Right atrium auricular region (tissue), 2 donors: ENCODE measurements around the gene DDX53. TPM values are rescaled to one million over a fixed set of nuclear protein-coding genes. Genes with fewer than 3 reads are reported as not detected.

ENCODE experiments used
- DNase-seq: peaks from one replicate; pipeline ENCODE4 v3.0.0-alpha.2; 2019; ENCODE audit warnings: low spot score
- H3K27ac ChIP-seq, 2 donors: fragments of 200-600 bp; sonication (generic); 1 replicate in 1 of 2; 2 replicates in 1 of 2; pipeline ENCODE4 v1.5.1; 2016 to 2019
- H3K27me3 ChIP-seq, 2 donors: fragments of 200-600 bp; sonication (generic); one replicate each; pipeline versions ENCODE4 v1.5.1 to v1.6.0; 2017 to 2019
- H3K36me3 ChIP-seq: fragments of 200-600 bp; sonication (generic); one replicate; pipeline ENCODE4 v1.5.1; 2016
- H3K4me1 ChIP-seq, 2 donors: fragments of 200-600 bp; sonication (generic); one replicate each; pipeline versions ENCODE4 v1.5.1 to v1.6.0; 2017 to 2019
- H3K4me3 ChIP-seq, 2 donors: fragments of 200-600 bp; sonication (generic); 1 replicate in 1 of 2; 2 replicates in 1 of 2; pipeline ENCODE4 v1.5.1; 2017 to 2019; ENCODE audit warnings: mild to moderate bottlenecking in 1 of 2, moderate library complexity in 1 of 2
- H3K9me3 ChIP-seq, 2 donors: fragments of 200-600 bp; sonication (generic); one replicate each; pipeline ENCODE4 v1.5.1; 2019
- CTCF ChIP-seq, 2 donors: fragments of 200-600 bp; sonication (generic); IDR thresholded peaks; one replicate each; pipeline ENCODE4 v1.5.1; 2019; ENCODE audit warnings: antibody characterized with exemption in 2 of 2
- total RNA-seq, 2 donors: library from RNA; depleted of rRNA; stranded (reverse); fragments of >200 nt; gene quantifications; one replicate each; pipeline ENCODE4 v1.1.0, GENCODE V29; 2016

Gene DDX53
- total RNA-seq, 2 donors from 2014 or later, result not detected

GRCh38 chrX:22985958-22986357, 13.8 kb upstream of the DDX53 start:
- TF ChIP-seq CTCF (IDR thresholded peaks at IDR 0.05), result no peak
- no peak for DNase-seq
- H3K4me3 ChIP-seq, result no peak overlapping the region
- H3K9me3 ChIP-seq, result no peaks in the 10 kb centered on the region
- no peaks in the 10 kb centered on the region for H3K36me3 ChIP-seq
- H3K4me1 ChIP-seq, result no peaks in the 10 kb centered on the region
- no peaks in the 10 kb centered on the region for H3K27me3 ChIP-seq
- H3K27ac ChIP-seq, result no peak overlapping the region

- H3K9me3 ChIP-seq, result no peaks in the 10 kb centered on the region
- TF ChIP-seq CTCF (IDR thresholded peaks at IDR 0.05), result no peak
- H3K4me1 ChIP-seq, result no peaks in the 10 kb centered on the region
- H3K27ac ChIP-seq, result no peak overlapping the region
- no peaks in the 10 kb centered on the region for H3K27me3 ChIP-seq
- DNase-seq, result no peak
- H3K4me3 ChIP-seq, result no peak overlapping the region
- no peaks in the 10 kb centered on the region for H3K36me3 ChIP-seq
Measured at GRCh38 chrX:22987452-22987851, 12.3 kb upstream of the DDX53 start.

DNA sequence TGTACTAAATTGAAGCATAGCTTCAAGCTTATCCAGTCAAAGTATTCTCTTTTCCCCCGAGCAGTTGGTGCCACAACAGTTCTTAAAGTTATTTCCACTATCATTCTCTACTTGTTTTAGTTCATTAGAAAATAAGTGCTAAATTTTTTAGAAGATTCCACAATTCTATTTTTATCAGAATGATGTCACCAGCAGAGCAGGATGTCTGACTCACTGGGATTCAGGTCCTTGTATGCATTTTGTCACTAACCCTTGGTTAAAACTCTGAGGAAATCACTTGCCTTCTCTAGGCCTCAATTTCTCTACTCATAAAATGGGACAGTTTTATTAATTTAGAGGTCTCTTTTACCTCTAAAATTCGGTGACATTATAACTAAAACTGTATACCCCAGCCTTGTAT, 3.4 kb downstream of the DDX53 start:
- H3K27ac ChIP-seq, result no peak overlapping the region
- no peak for DNase-seq
- no peaks in the 10 kb centered on the region for H3K36me3 ChIP-seq
- H3K4me3 ChIP-seq, result no peak overlapping the region
- no peaks in the 10 kb centered on the region for H3K4me1 ChIP-seq
- TF ChIP-seq CTCF (IDR thresholded peaks at IDR 0.05), result no peak
- no peaks in the 10 kb centered on the region for H3K9me3 ChIP-seq
- no peaks in the 10 kb centered on the region for H3K27me3 ChIP-seq

GRCh38 chrX:23008431-23009099, 8.8 kb downstream of the DDX53 start:
- Histone ChIP-seq H3K27ac (no peak overlapping the region), H3K9me3 (no peaks in the 10 kb centered on the region)

GRCh38 chrX:23012162-23012561, 12.4 kb downstream of the DDX53 start:
- no peaks in the 10 kb centered on the region for H3K4me1 ChIP-seq
- no peaks in the 10 kb centered on the region for H3K27me3 ChIP-seq
- no peaks in the 10 kb centered on the region for H3K9me3 ChIP-seq
- no peak for TF ChIP-seq CTCF (IDR thresholded peaks at IDR 0.05)
- no peak overlapping the region for H3K4me3 ChIP-seq
- H3K36me3 ChIP-seq, result no peaks in the 10 kb centered on the region
- DNase-seq, result no peak
- peak overlapping the region in 1 of 2 donors; percentile 36 for H3K27ac ChIP-seq

More at GRCh38 chrX:23008431-23009099, 8.8 kb downstream of the DDX53 start:
- DNase-seq, result no peak
- no peaks in the 10 kb centered on the region for H3K27me3 ChIP-seq
- H3K36me3 ChIP-seq, result no peaks in the 10 kb centered on the region
- TF ChIP-seq CTCF (IDR thresholded peaks at IDR 0.05), result peak; percentile 13 to 41
- no peak overlapping the region for H3K4me3 ChIP-seq
- H3K4me1 ChIP-seq, result no peaks in the 10 kb centered on the region

GRCh38 chrX:23012636-23013035, 12.9 kb downstream of the DDX53 start:
- Histone ChIP-seq H3K4me1 (no peaks in the 10 kb centered on the region), H3K27ac (peak overlapping the region in 1 of 2 donors; percentile 36), H3K27me3 (no peaks in the 10 kb centered on the region), H3K36me3 (no peaks in the 10 kb centered on the region), H3K9me3 (no peaks in the 10 kb centered on the region), H3K4me3 (no peak overlapping the region)
- TF ChIP-seq CTCF (IDR thresholded peaks at IDR 0.05), result no peak
- no peak for DNase-seq
